WTC11 (cell line): ENCODE results near the gene STT3B. TPM values are rescaled to one million over a fixed set of nuclear protein-coding genes. Genes with fewer than 3 reads are reported as not detected.

Experiments used
- ATAC-seq: fragments of 200-7000 bp; cut with Tn5 transposase; 2 replicates; pipeline ENCODE4 v1.10.0; 2021; ENCODE audit warnings: mild to moderate bottlenecking, moderate library complexity
- CTCF ChIA-PET: fragments of 300-600 bp; sonication (Branson Sonifier 250); formaldehyde crosslinking; loops from one replicate; lab custom pipeline; 2021; ENCODE audit warnings: antibody characterized with exemption; lab: Charles Lee
- POLR2A ChIA-PET: fragments of 350-600 bp; sonication (Branson Sonifier 250); formaldehyde crosslinking; loops from one replicate; lab custom pipeline; 2021; ENCODE audit warnings: antibody characterized with exemption; lab: Charles Lee
- DNase-seq: peaks from one replicate; pipeline ENCODE4 v3.0.0; 2021; ENCODE audit warnings: low spot score
- H3K27ac Mint-ChIP-seq: 2 replicates; pipeline ENCODE4 v1.8.0; 2021; ENCODE audit warnings: mixed read lengths
- H3K27me3 Mint-ChIP-seq: 2 replicates; pipeline ENCODE4 v1.8.0; 2021; ENCODE audit warnings: low read depth, mild to moderate bottlenecking, moderate library complexity, mixed read lengths
- H3K36me3 Mint-ChIP-seq: 2 replicates; pipeline ENCODE4 v1.8.0; 2021; ENCODE audit warnings: mixed read lengths
- H3K4me1 Mint-ChIP-seq: 2 replicates; pipeline ENCODE4 v1.8.0; 2022; ENCODE audit warnings: mixed read lengths
- H3K4me3 Mint-ChIP-seq: 2 replicates; pipeline ENCODE4 v1.8.0; 2021; ENCODE audit warnings: mild to moderate bottlenecking, moderate library complexity, mixed read lengths
- H3K9me3 Mint-ChIP-seq: 2 replicates; pipeline ENCODE4 v1.8.0; 2021; ENCODE audit warnings: mixed read lengths
- ATF1 ChIP-seq: sonication (generic); formaldehyde crosslinking; IDR thresholded peaks from 2 replicates; pipeline ENCODE4 v1.8.1; 2023; ENCODE audit warnings: mild to moderate bottlenecking, moderate library complexity, missing genetic modification reagents
- CREB1 ChIP-seq: sonication (generic); formaldehyde crosslinking; IDR thresholded peaks from 2 replicates; pipeline ENCODE4 v1.8.0; 2023; ENCODE audit warnings: mild to moderate bottlenecking, missing genetic modification reagents
- ERG ChIP-seq: fragments of 250-450 bp; sonication (Bioruptor Pico); IDR thresholded peaks from 2 replicates; pipeline ENCODE4 v1.8.0; 2021; ENCODE audit warnings: mild to moderate bottlenecking
- HMGA2 ChIP-seq: fragments of 250-450 bp; sonication (Bioruptor Pico); IDR thresholded peaks from 2 replicates; pipeline ENCODE4 v1.4.0; 2021; ENCODE audit warnings: mild to moderate bottlenecking, moderate library complexity
- IRF2 ChIP-seq: sonication (generic); formaldehyde crosslinking; IDR thresholded peaks from 2 replicates; pipeline ENCODE4 v1.8.0; 2022; ENCODE audit warnings: low read depth, missing genetic modification reagents, borderline replicate concordance
- JUN ChIP-seq: sonication (generic); formaldehyde crosslinking; IDR thresholded peaks from 2 replicates; pipeline ENCODE4 v1.8.0; 2023; ENCODE audit warnings: mild to moderate bottlenecking, missing genetic modification reagents
- MYBL2 ChIP-seq: sonication (generic); formaldehyde crosslinking; IDR thresholded peaks from 2 replicates; pipeline ENCODE4 v1.8.1; 2023; ENCODE audit warnings: mild to moderate bottlenecking, moderate library complexity, missing genetic modification reagents
- NR3C1 ChIP-seq: sonication (generic); formaldehyde crosslinking; conservative IDR thresholded peaks from 2 replicates; pipeline ENCODE4 v1.8.1; 2023; ENCODE audit warnings: low read depth, mild to moderate bottlenecking, missing genetic modification reagents
- RELA ChIP-seq: sonication (generic); formaldehyde crosslinking; IDR thresholded peaks from 2 replicates; pipeline ENCODE4 v1.8.1; 2022; ENCODE audit warnings: missing genetic modification reagents, mild to moderate bottlenecking, borderline replicate concordance
- SP1 ChIP-seq: sonication (generic); formaldehyde crosslinking; conservative IDR thresholded peaks from 2 replicates; pipeline ENCODE4 v1.8.1; 2022; ENCODE audit warnings: missing genetic modification reagents
- TP53 ChIP-seq: sonication (generic); formaldehyde crosslinking; IDR thresholded peaks from 2 replicates; pipeline ENCODE4 v1.8.1; 2023; ENCODE audit warnings: mild to moderate bottlenecking, missing genetic modification reagents
- ZBTB43 ChIP-seq: sonication (generic); formaldehyde crosslinking; IDR thresholded peaks from 2 replicates; pipeline ENCODE4 v1.8.1; 2023; ENCODE audit warnings: mild to moderate bottlenecking, missing genetic modification reagents
- ZNF121 ChIP-seq: sonication (generic); formaldehyde crosslinking; IDR thresholded peaks from 2 replicates; pipeline ENCODE4 v1.8.0; 2023; ENCODE audit warnings: missing genetic modification reagents
- ZNF416 ChIP-seq: fragments of 250-450 bp; sonication (Bioruptor Pico); IDR thresholded peaks from 2 replicates; pipeline ENCODE4 v1.9.0; 2021; ENCODE audit warnings: mild to moderate bottlenecking, inconsistent platforms
- ZNF425 ChIP-seq: fragments of 250-450 bp; sonication (Bioruptor Pico); conservative IDR thresholded peaks from 2 replicates; pipeline ENCODE4 v1.9.0; 2021; ENCODE audit warnings: mild to moderate bottlenecking
- ZNF512 ChIP-seq: sonication (generic); formaldehyde crosslinking; IDR thresholded peaks from 2 replicates; pipeline ENCODE4 v1.8.1; 2022; ENCODE audit warnings: missing genetic modification reagents, borderline replicate concordance
- total RNA-seq: library from RNA; stranded (reverse); gene quantifications from 3 replicates; pipeline ENCODE4 v1.2.3, GENCODE V29; 2021
- TF ChIP-seq, protein P1 (sequence below): sonication (generic); formaldehyde crosslinking; IDR thresholded peaks from 2 replicates; pipeline ENCODE4 v1.8.1; 2022; ENCODE audit warnings: mild to moderate bottlenecking, moderate library complexity, missing genetic modification reagents
- TF ChIP-seq, protein P2 (sequence below): sonication (generic); formaldehyde crosslinking; IDR thresholded peaks from 2 replicates; pipeline ENCODE4 v1.8.1; 2022; ENCODE audit warnings: low read depth, missing genetic modification reagents, borderline replicate concordance
- TF ChIP-seq, protein P3 (sequence below): fragments of 250-450 bp; sonication (Bioruptor Pico); IDR thresholded peaks from 2 replicates; pipeline ENCODE4 v2.1.2; 2022; ENCODE audit warnings: mild to moderate bottlenecking, moderate library complexity

Gene STT3B
- total RNA-seq, 1 experiment from 2014 or later: 103 TPM

GRCh38 chr3:31498791-31499190 lies 33.9 kb upstream of the STT3B start:
- H3K27me3 Mint-ChIP-seq: no peaks in the 10 kb centered on the region
- H3K9me3 Mint-ChIP-seq: no peaks in the 10 kb centered on the region
- no peaks in the 10 kb centered on the region for H3K36me3 Mint-ChIP-seq
- peaks cover 19% of the 10 kb centered on the region for H3K4me1 Mint-ChIP-seq
- no peak for ATAC-seq
- H3K4me3 Mint-ChIP-seq: no peak overlapping the region
- no peak overlapping the region for H3K27ac Mint-ChIP-seq
- POLR2A ChIA-PET: interaction anchor here (0.7 kb wide), 1 partner anchor 182 kb away, joined by 4 read pairs; no protein-coding TSS in a partner anchor
- DNase-seq: no peak
- TF ChIP-seq ERG (CRISPR knock-in tag) (no peak), IRF2 (no peak), ZNF425 (CRISPR knock-in tag) (no peak), HMGA2 (no peak), ZBTB43 (CRISPR knock-in tag) (no peak), ZNF416 (CRISPR knock-in tag) (no peak), RELA (CRISPR knock-in tag) (no peak), JUN (CRISPR knock-in tag) (no peak), ATF1 (CRISPR knock-in tag) (no peak), MYBL2 (CRISPR knock-in tag) (no peak), NR3C1 (CRISPR knock-in tag) (no peak), SP1 (no peak), ZNF121 (CRISPR knock-in tag) (no peak), CREB1 (CRISPR knock-in tag) (no peak), TP53 (CRISPR knock-in tag) (no peak), ZNF512 (CRISPR knock-in tag) (no peak)
- TF ChIP-seq, protein P1, sequence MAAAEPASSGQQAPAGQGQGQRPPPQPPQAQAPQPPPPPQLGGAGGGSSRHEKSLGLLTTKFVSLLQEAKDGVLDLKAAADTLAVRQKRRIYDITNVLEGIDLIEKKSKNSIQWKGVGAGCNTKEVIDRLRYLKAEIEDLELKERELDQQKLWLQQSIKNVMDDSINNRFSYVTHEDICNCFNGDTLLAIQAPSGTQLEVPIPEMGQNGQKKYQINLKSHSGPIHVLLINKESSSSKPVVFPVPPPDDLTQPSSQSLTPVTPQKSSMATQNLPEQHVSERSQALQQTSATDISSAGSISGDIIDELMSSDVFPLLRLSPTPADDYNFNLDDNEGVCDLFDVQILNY (CRISPR knock-in tag): no peak
- TF ChIP-seq, protein P2, sequence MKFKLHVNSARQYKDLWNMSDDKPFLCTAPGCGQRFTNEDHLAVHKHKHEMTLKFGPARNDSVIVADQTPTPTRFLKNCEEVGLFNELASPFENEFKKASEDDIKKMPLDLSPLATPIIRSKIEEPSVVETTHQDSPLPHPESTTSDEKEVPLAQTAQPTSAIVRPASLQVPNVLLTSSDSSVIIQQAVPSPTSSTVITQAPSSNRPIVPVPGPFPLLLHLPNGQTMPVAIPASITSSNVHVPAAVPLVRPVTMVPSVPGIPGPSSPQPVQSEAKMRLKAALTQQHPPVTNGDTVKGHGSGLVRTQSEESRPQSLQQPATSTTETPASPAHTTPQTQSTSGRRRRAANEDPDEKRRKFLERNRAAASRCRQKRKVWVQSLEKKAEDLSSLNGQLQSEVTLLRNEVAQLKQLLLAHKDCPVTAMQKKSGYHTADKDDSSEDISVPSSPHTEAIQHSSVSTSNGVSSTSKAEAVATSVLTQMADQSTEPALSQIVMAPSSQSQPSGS (CRISPR knock-in tag): no peak
- TF ChIP-seq, protein P3, sequence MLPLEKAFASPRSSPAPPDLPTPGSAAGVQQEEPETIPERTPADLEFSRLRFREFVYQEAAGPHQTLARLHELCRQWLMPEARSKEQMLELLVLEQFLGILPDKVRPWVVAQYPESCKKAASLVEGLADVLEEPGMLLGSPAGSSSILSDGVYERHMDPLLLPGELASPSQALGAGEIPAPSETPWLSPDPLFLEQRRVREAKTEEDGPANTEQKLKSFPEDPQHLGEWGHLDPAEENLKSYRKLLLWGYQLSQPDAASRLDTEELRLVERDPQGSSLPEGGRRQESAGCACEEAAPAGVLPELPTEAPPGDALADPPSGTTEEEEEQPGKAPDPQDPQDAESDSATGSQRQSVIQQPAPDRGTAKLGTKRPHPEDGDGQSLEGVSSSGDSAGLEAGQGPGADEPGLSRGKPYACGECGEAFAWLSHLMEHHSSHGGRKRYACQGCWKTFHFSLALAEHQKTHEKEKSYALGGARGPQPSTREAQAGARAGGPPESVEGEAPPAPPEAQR (CRISPR knock-in tag): no peak
- CTCF ChIA-PET: interaction anchor here (0.7 kb wide), 1 partner anchor 33 kb away, joined by 3 read pairs; no protein-coding TSS in a partner anchor
